HG03565 (cell line): ENCODE measurements around the gene FGF14.

Experiments
- ATAC-seq: cut with Tn5 transposase; IDR thresholded peaks from one replicate; pipeline ENCODE4 v1.9.1; 2021; ENCODE audit warnings: mild to moderate bottlenecking, moderate library complexity; ENCODE audit not compliant: unreplicated experiment

Gene FGF14

GRCh38 chr13:101828119-101828518 lies 573.7 kb downstream of the FGF14 start:
- ATAC-seq, result no peak

GRCh38 chr13:101817898-101818297 lies 584.0 kb downstream of the FGF14 start:
- no peak for ATAC-seq

- ATAC-seq, result no peak
Observed at GRCh38 chr13:101811881-101812280, 590.0 kb downstream of the FGF14 start.

- ATAC-seq, result no peak
Observed at GRCh38 chr13:101811284-101811839, 590.5 kb downstream of the FGF14 start.

GRCh38 chr13:101799196-101799595 lies 602.7 kb downstream of the FGF14 start:
- no peak for ATAC-seq

- no peak for ATAC-seq
Observed at GRCh38 chr13:101798437-101798836, 603.4 kb downstream of the FGF14 start.

GRCh38 chr13:101795460-101795859 lies 606.4 kb downstream of the FGF14 start:
- no peak for ATAC-seq

- no peak for ATAC-seq
Observed at GRCh38 chr13:101795025-101795424, 606.8 kb downstream of the FGF14 start.

GRCh38 chr13:101792189-101792588 lies 609.7 kb downstream of the FGF14 start:
- ATAC-seq, result no peak

GRCh38 chr13:101785858-101786257 lies 616.0 kb downstream of the FGF14 start:
- no peak for ATAC-seq

GRCh38 chr13:101784313-101784712 lies 617.5 kb downstream of the FGF14 start:
- no peak for ATAC-seq

GRCh38 chr13:101783554-101783953 lies 618.3 kb downstream of the FGF14 start:
- ATAC-seq, result no peak

GRCh38 chr13:101780211-101780610 lies 621.6 kb downstream of the FGF14 start:
- no peak for ATAC-seq

- no peak for ATAC-seq
Observed at GRCh38 chr13:101779147-101779546, 622.7 kb downstream of the FGF14 start.

- no peak for ATAC-seq
Observed at GRCh38 chr13:101775267-101775666, 626.6 kb downstream of the FGF14 start.

GRCh38 chr13:101774393-101774792 lies 627.5 kb downstream of the FGF14 start:
- ATAC-seq, result no peak

- ATAC-seq, result no peak
Observed at GRCh38 chr13:101773062-101773461, 628.8 kb downstream of the FGF14 start.

- ATAC-seq, result no peak
Observed at GRCh38 chr13:101767131-101767530, 634.7 kb downstream of the FGF14 start.

- ATAC-seq, result no peak
Observed at GRCh38 chr13:101763191-101763590, 638.7 kb downstream of the FGF14 start.

- peak; percentile 89 for ATAC-seq
Observed at GRCh38 chr13:101757446-101758039, 644.3 kb downstream of the FGF14 start.

- ATAC-seq, result no peak
Observed at GRCh38 chr13:101755228-101755887, 646.5 kb downstream of the FGF14 start.

- no peak for ATAC-seq
Observed at GRCh38 chr13:101752432-101752831, 649.4 kb downstream of the FGF14 start.
